Measurements from ENCODE around the gene PARVA. TPM values are rescaled to one million over a fixed set of nuclear protein-coding genes. Genes with fewer than 3 reads are reported as not detected.

PARVA gene
- total RNA-seq, 4 donors from 2014 or later, result 52.9 to 188 (median 66.5) TPM

DNA sequence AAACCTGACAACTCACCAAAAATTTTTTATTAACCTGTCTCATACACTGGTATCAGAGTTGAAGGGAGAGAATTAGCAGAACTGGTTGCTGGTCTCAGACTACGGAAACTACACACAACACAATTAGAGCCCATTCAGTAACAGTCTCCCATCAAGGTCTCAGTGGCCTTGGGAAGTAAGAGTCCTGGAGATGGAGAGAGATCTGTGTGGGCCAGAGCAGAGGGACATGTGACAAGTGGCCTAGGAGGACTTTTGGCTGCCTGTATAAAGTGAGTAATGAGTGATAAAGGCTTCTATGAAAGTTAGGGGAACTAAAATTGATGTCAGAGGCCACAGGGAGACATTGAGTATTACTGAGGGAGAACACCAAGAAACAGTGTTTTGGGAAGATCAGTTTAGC lies 58.9 kb downstream of the PARVA start:
- DNase-seq, result no peak
- no peaks in the 10 kb centered on the region for H3K36me3 ChIP-seq
- H3K4me1 ChIP-seq, result peaks cover under 1 to 7% of the 10 kb centered on the region in 2 donors
- H3K27me3 ChIP-seq, result no peaks in the 10 kb centered on the region
- intact Hi-C loops (cut with DNase I; ENCODE audit: low total_unique reads), result no loop called here
- TF ChIP-seq POLR2A (IDR thresholded peaks at IDR 0.05), result no peak
- TF ChIP-seq, protein P1, sequence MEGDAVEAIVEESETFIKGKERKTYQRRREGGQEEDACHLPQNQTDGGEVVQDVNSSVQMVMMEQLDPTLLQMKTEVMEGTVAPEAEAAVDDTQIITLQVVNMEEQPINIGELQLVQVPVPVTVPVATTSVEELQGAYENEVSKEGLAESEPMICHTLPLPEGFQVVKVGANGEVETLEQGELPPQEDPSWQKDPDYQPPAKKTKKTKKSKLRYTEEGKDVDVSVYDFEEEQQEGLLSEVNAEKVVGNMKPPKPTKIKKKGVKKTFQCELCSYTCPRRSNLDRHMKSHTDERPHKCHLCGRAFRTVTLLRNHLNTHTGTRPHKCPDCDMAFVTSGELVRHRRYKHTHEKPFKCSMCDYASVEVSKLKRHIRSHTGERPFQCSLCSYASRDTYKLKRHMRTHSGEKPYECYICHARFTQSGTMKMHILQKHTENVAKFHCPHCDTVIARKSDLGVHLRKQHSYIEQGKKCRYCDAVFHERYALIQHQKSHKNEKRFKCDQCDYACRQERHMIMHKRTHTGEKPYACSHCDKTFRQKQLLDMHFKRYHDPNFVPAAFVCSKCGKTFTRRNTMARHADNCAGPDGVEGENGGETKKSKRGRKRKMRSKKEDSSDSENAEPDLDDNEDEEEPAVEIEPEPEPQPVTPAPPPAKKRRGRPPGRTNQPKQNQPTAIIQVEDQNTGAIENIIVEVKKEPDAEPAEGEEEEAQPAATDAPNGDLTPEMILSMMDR (IDR thresholded peaks at IDR 0.05), result no peak
- H3K27ac ChIP-seq, result peak overlapping the region; percentile 87 to 96
- no peak overlapping the region for H3K4me3 ChIP-seq
- H3K9me3 ChIP-seq, result no peaks in the 10 kb centered on the region

DNA sequence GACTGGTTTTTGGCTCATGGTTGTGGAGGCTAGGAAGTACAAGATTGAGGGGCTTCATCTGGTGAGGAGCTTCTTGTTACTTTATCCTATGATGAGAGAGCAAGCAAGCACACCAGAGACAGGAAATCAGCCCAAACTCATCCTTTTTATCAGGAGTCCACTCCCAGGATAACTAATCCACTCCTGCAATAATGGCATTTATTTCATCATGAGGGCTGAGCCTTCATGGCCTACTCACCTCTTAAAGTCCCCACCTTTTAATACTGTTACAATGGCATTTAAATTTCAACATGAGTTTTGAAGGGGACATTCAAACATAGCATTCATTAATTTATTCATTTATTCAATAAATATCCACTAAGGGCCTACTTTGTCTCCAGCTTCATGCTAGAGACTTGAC lies 60.9 kb downstream of the PARVA start:
- TF ChIP-seq, protein P1 (IDR thresholded peaks at IDR 0.05), result no peak
- TF ChIP-seq POLR2A (IDR thresholded peaks at IDR 0.05), result no peak
- no peaks in the 10 kb centered on the region for H3K27me3 ChIP-seq
- no peak overlapping the region for H3K27ac ChIP-seq
- H3K4me1 ChIP-seq, result no peaks in the 10 kb centered on the region
- intact Hi-C loops (cut with DNase I; ENCODE audit: low total_unique reads), result no loop called here
- H3K4me3 ChIP-seq, result no peak overlapping the region
- no peaks in the 10 kb centered on the region for H3K36me3 ChIP-seq
- no peaks in the 10 kb centered on the region for H3K9me3 ChIP-seq
- no peak for DNase-seq

DNA sequence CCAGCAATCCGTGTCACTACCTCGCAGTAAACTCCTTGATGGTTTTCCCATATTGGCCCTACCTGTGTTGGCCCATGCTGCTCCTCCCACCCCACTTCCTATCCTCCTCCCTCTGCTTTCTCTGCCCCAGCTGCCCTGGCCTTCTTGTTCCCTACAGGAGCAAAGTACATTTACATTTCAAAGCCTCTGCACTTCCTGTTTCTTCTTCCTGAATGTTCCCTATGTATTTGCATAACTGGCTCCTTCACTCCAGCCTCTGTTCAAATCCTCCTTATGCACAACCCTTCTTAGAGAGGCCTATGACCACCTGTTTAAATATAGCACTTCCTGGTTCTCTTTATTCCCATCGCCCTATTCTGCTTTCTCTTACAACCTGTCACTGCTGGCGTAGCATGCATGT lies 62.2 kb downstream of the PARVA start:
- Histone ChIP-seq H3K36me3 (no peaks in the 10 kb centered on the region), H3K4me1 (no peaks in the 10 kb centered on the region), H3K27me3 (no peaks in the 10 kb centered on the region), H3K4me3 (no peak overlapping the region), H3K27ac (peak overlapping the region; percentile 25 to 64), H3K9me3 (no peaks in the 10 kb centered on the region)
- intact Hi-C loops (cut with DNase I; ENCODE audit: low total_unique reads), result no loop called here
- no peak for DNase-seq
- TF ChIP-seq, protein P1 (IDR thresholded peaks at IDR 0.05), result no peak
- no peak for TF ChIP-seq POLR2A (IDR thresholded peaks at IDR 0.05)

DNA sequence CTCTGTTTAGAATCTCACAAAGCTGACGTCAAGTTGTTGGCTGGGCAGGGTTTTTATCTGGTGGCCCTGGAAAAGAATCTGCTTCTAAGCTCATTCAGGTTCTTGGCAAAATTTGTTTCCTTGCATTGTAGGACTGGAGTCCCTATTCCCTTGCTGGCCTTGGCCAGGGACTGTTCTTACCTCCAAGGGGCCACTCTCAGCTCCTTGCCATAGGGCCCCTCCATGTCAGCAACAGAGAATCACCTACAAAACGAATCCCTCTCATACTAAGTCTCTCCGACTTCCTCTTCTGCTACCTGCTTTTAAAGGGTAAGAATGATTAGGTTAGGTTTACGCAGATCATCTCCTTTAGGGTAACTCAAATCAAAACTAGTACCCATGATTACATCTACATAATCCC lies 63.2 kb downstream of the PARVA start:
- Histone ChIP-seq H3K27ac (peak overlapping the region; percentile 64 to 66), H3K4me1 (no peaks in the 10 kb centered on the region)

DNA sequence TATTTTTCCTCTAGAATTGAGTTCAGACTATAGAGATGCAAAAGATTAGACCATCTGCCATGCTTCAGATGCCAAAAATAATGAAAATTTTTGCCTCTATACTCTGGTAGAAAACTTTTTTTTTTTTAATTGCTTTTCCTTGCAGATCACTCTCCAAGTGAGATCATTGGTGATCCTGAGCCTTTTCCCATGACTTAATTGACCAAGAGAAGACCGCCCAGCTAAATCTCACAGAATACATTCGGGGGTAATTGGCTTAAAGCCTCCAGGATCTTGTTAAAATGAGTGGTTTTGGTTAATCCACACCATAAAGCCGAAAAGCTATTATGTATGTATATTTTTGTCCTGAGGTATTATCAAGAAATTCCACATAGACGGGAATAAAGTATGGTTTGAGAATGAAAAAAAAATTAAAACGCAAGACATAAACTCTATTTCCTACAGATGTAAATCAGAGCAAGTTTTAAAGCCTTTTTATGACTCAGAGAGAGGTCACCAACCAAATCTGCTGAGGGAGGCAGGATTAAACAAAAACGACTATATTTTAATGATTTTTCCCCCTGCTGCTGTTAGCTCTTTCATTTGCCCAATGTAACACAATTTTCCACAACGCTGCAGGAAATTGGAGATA lies 64.0 kb downstream of the PARVA start:
- no peak for DNase-seq
- Histone ChIP-seq H3K9me3 (no peaks in the 10 kb centered on the region), H3K36me3 (no peaks in the 10 kb centered on the region), H3K4me1 (no peaks in the 10 kb centered on the region), H3K27ac (peak overlapping the region; percentile 64 to 66), H3K27me3 (no peaks in the 10 kb centered on the region), H3K4me3 (no peak overlapping the region)
- intact Hi-C loops (cut with DNase I; ENCODE audit: low total_unique reads), result no loop called here
- TF ChIP-seq, protein P1 (IDR thresholded peaks at IDR 0.05), result no peak

More for the DNA sequence above, 63.2 kb downstream of the PARVA start:
- TF ChIP-seq POLR2A (IDR thresholded peaks at IDR 0.05), result no peak
- TF ChIP-seq, protein P1 (IDR thresholded peaks at IDR 0.05), result no peak
- no peak overlapping the region for H3K4me3 ChIP-seq
- intact Hi-C loops (cut with DNase I; ENCODE audit: low total_unique reads), result no loop called here
- H3K36me3 ChIP-seq, result no peaks in the 10 kb centered on the region
- H3K27me3 ChIP-seq, result no peaks in the 10 kb centered on the region
- no peaks in the 10 kb centered on the region for H3K9me3 ChIP-seq
- no peak for DNase-seq
